Measurements from ENCODE around the gene ING1. TPM values are rescaled to one million over a fixed set of nuclear protein-coding genes. Genes with fewer than 3 reads are reported as not detected.
"Not testable (repeated sequence)": the region's sequence is repeated elsewhere in the genome, so short reads cannot be mapped to it uniquely, and the experiment has no call there.

ING1 gene, protein sequence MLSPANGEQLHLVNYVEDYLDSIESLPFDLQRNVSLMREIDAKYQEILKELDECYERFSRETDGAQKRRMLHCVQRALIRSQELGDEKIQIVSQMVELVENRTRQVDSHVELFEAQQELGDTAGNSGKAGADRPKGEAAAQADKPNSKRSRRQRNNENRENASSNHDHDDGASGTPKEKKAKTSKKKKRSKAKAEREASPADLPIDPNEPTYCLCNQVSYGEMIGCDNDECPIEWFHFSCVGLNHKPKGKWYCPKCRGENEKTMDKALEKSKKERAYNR
- 10 to 100 TPM; 23.6 to 35.5 (median 29.6) TPM for polyA plus RNA-seq (ENCODE audit: insufficient read length in 4 of 4)

DNA sequence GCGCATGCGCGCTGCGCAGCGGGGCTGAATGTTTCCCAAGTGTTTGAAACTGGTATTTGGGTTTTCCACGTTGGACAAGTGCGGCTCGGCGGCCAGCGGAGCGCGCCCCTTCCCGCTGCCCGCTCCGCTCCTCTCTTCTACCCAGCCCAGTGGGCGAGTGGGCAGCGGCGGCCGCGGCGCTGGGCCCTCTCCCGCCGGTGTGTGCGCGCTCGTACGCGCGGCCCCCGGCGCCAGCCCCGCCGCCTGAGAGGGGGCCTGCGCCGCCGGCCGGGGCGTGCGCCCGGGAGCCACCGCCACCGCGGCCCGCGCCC, at the start of gene ING1:
Gene ING1, plus strand, starts transcription at position 59 of the 311 bp plus-strand sequence. CDS start 450 bp downstream, outside the sequence.
- no peak for DNase-seq (ENCODE audit: low read depth in 4 of 4, low spot score in 2 of 4)

DNA sequence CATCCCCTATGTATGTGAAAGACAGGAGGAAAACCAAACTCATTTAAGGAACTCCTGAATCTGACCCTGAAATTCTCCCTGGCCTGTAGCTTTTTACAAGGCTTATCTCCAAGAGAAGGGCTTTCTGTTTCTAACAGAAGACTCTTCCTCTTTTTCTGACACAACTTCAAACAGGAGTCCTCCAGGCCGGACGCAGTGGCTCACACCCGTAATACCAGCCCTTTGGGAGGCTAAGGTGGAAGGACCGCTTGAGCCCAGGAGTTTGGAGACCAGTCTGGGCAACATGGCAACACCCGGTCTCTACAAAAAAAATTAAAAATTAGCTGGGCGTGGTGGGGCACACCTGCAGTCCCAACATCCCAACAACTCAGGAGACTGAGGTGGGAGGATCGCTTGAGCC, 49.5 kb upstream of the ING1 start:
- no peak for DNase-seq (ENCODE audit: low read depth in 4 of 4, low spot score in 2 of 4)

DNA sequence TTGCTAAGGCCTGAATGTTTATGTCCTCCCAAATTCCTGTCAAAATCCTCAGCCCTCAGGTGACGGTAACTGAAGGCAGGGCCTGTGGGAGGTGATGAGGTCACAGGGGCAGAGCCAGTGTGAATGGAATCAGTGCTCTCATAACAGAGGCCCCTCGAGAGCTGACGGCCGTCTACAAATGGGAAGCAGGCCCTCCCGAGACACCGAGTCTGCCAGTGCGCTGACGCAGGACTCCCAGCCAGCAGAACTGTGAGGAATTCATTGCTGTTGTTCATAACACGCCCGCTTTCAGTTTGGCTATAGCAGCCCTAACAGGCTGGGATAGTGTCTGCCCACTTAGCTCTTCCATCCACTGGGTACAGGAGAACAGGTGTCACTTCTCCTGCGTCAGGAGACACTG, 48.8 kb upstream of the ING1 start:
- DNase-seq (ENCODE audit: low read depth in 4 of 4, low spot score in 2 of 4) = no peak

DNA sequence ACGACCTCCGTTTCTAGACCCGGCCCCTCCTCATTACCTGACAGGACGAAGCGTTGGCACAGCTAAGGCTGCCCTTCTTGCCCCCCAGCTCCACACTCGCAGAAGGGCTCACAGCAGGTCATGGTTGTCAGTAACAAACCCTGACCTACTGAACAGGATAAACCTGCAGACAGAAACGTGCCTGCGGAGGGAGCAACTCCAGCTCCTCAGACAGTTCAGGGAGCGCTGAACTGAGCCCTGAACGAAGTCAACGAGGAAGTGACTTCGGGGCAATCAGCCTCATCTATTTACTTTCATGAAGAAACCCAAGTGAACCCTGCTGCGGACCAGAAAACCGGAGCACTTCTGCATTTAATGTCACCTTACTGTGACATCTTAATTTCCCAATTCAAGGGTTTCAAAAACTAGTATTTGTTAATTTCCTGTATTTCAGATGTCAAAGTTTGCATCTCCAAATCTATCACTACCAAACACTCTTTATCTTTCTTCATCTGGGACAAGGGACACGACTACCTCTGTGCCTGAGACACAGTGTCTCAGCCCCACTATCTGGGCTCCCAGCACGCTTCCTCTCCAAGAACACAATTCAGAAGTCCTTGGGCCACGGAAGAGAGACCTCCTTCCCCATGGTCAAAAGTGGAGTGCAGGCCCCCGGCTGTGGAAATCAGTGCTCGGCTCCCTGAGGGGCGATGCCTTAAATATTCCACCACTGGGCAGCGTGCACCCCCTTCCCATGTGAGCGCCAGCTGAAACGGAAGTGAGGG, 47.8 kb upstream of the ING1 start:
- DNase-seq (ENCODE audit: low read depth in 4 of 4, low spot score in 2 of 4) = no peak

DNA sequence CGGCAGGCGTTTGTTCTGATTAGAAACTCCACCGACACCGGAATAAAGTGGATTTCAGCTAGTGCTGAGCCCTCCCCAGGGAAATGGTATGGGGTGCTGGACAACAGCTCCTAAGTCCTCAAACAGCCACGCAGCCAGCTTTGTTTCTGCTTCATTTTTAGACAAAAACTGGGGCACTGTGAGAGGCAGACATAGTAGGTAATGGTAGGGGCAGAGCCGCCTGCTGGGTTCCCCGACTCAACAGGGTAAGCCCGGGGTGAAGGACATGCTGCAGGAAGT, 47.3 kb upstream of the ING1 start:
- DNase-seq (ENCODE audit: low read depth in 4 of 4, low spot score in 2 of 4) = no peak

DNA sequence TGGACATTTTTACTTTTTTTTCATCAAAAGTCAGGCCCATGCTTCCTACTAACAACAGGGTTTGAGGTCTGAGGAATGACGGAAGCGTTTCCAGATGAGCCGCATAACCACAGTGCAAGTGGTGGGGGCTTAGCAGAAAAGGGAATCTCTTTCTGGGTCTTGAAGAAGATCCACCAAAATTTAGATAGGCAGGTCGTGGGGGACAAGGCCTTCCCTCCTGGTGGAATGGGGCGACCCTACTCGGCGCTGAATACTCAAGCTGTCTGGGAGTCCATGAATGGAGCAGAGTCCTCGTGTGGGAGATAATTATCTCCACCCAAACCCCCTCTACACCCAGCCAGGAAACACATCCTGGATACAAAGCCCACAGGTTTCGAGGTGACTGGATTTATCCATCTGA, 44.5 kb upstream of the ING1 start:
- DNase-seq (ENCODE audit: low read depth in 4 of 4, low spot score in 2 of 4) = no peak

DNA sequence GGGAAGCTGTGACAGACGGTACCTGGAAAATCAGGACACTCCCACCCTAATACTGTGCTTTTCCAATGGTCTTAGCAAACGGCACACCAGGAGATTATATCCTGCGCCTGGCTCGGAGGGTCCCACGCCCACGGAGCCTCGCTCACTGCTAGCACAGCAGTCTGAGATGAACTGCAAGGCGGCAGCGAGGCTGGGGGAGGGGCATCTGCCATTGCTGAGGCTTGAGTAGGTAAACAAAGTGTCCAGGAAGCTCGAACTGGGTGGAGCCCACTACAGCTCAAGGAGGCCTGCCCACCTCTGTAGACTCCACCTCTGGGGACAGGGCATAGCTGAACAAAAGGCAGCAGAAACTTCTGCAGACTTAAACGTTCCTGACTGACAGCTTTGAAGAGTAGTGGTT, 43.7 kb upstream of the ING1 start:
- DNase-seq (ENCODE audit: low read depth in 4 of 4, low spot score in 2 of 4) = not testable (repeated sequence)

DNA sequence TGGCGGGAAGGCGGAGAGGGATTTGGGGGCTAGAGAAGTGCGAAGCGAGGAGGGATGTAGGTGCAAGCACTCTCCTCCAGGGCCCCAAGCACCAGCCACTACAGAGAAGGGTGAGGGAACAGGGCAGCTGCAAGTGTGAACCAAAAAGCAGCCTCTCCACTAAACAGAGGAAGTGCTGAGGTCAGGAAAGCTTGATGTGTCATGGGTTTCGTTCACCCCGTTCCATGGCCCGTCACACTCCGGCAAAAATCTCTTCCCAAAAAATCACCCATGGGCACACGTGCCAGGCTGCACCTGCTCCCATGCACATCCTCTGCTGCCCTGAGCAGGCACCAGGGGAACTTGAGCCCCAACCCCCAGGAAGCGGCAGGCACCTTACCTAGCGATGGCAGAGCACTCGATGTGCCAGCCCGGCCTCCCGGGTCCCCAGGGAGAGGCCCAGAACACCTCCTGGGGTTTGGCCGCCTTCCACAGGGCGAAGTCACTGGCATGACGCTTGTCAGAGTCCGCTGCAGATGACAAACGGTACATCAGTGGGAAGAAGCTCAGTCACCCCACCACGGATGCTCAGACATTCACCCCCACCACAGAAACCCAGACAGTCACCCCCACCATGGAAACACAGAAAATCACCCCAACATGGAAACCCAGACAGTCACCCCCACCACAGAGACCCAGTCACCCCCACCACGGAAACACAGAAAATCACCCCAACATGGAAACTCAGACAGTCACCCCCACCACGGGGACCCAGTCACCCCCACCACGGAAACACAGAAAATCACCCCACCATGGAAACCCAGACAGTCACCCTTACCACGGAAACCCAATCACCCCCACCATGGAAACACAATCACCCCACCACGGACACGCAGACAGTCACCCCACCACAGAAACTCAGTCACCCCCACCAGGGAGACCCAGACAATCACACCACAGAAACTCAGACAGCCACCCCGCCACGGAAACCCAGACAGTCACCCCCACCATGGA, 36.6 kb upstream of the ING1 start:
- DNase-seq (ENCODE audit: low read depth in 4 of 4, low spot score in 2 of 4) = no peak

DNA sequence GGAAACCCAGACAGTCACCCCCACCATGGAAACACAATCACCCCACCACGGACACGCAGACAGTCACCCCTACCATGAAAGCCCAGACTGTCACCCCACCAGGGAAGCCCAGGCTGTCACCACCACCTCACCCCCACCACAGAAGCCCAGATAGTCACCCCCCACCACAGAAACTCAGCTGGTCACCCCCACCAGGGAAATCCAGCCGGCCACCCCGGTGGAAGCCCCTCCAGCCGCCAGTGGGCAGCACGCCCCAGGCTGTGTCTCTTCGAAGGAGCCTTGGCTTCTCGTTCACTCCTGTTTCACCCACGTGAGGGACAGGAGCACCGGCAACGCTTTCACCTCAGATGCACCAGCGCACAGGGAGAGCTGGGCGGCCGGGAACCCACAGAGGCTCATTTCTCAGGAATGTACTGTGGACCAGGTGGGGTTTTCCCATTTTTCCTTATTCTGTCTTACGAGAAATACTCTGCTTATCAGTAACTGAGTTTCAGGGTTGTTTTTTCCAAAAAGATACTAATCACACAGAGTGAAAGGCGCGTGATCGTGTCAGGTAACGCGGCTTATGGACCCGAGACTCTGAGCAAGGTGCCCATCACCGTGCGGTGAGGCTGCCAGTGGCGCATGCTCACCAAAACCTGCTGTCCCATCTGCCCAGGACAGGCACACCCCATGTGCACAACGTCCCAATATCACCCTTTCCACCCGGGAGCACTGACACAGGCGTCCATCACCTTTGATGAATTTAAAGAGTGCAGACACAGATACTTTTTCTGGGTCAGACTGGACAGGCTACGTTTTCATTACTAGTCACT, 35.6 kb upstream of the ING1 start:
- DNase-seq (ENCODE audit: low read depth in 4 of 4, low spot score in 2 of 4) = no peak

DNA sequence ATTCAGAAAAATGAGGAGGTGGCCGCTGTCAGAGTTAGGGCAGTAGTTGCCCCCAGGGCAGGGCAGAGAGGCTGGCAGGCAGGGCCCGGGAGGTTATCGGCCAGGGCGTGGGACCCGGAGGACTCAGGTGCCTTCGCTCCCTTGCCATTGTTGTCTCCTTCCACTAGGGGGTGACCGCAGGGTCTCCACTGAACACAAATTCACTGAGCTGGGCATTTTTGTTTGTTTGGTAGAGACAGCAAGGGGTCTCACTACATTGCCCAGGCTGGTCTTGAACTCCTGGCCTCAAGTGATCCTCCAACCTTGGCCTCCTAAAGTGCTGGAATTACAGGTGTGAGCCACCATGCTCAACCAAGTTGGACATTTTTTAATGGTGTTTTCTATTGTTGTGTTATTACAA, 32.6 kb upstream of the ING1 start:
- DNase-seq (ENCODE audit: low read depth in 4 of 4, low spot score in 2 of 4) = no peak

DNA sequence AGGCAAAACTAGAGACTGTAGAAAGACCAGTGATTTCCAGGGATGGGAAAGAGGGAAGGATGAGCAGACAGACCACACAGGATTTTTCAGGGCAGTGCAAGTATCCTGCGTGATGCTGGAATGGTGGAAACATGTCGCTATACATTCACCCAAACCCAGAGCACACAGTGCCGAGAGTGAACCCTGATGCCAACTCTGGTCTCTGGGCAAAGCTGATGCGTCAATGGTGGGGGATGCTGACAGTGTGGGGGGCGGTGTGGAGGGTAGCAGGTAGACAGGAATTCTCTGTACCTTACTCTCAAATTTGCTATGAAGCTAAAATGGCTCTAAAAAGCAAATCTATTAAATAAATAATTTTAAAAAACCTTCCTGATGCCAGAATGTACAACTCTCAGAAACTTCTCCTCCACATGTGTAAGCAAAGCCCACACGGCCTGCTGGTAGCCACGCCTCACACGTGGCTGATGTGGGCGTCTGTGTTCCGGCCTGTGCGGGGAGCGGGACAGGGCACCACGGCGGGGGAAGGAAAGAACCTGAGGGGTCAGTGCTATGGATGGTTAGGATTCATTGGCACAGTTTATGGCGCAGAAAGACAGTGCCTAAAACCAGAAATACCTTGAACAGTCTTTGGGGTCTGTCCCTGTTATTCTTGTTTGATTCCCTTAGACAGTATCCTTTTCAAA, 31.5 kb upstream of the ING1 start:
- DNase-seq (ENCODE audit: low read depth in 4 of 4, low spot score in 2 of 4) = no peak

DNA sequence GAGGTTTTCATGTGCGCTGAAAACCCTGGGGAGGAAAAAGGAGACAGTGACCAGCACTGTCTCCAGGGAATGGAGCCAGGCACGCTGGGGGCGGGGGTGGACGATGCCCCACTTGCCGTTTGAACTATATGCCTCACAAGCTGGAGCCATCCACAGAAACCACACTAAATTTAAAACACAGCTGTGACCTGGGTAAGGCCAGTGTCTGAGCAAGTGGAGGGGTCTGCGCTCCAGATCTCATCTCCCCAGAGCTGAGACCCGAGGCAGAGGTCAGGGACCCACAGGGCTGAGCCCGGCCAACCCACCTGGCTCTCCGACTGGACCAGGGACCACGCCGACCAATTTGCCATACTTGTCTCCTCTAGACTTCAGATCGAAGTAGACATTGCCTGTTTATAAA, 30.8 kb upstream of the ING1 start:
- DNase-seq (ENCODE audit: low read depth in 4 of 4, low spot score in 2 of 4) = no peak

DNA sequence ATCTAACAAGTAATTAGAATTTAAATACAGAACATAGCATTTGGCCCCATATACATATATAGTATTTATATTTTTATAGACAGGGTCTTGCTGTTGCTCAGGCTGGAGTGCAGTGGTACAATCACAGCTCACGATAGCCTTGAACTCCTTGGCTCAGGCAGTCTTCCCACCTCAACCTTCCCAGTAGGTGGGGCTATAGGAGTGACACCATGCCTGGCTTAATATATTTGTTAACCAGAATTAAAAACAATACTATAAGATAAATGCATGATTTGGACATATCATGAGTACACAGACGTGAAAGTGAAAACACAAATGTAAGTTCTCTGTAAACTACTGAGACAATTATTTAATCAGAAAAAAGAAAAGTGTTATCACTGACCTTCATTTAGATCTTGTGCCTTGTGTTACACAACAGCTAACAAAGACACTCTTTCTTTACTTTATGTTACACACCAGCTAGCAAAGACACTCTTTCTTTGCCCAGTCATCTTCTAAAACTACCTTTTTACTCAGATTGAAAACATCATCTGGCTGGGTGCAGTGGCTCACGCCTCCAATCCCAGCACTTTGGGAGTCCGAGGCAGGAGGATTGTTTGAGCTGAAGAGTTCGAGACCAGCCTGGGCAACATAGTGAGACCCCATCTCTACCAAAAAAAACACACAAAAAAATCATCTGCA, 30.2 kb upstream of the ING1 start:
- DNase-seq (ENCODE audit: low read depth in 4 of 4, low spot score in 2 of 4) = no peak

DNA sequence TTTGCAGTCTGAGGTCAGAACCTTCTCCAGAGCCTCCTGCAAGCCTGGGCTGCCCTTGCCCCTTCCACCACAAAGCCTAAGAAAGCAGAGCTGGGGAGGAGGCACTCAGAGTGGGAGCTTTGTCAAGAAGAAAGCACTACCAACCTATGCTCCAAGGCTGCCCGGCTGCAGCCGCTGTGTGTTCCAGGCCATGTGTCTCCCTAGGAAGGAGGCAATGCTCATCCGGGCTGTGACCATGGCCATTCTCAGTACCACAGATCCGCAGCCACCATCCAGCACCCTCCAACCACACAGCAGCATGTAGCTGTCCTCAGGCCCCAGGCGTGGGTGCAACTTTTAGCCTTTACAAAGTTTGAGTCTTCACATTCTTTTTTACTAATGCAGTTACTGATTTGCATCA, 29.6 kb upstream of the ING1 start:
- no peak for DNase-seq (ENCODE audit: low read depth in 4 of 4, low spot score in 2 of 4)

DNA sequence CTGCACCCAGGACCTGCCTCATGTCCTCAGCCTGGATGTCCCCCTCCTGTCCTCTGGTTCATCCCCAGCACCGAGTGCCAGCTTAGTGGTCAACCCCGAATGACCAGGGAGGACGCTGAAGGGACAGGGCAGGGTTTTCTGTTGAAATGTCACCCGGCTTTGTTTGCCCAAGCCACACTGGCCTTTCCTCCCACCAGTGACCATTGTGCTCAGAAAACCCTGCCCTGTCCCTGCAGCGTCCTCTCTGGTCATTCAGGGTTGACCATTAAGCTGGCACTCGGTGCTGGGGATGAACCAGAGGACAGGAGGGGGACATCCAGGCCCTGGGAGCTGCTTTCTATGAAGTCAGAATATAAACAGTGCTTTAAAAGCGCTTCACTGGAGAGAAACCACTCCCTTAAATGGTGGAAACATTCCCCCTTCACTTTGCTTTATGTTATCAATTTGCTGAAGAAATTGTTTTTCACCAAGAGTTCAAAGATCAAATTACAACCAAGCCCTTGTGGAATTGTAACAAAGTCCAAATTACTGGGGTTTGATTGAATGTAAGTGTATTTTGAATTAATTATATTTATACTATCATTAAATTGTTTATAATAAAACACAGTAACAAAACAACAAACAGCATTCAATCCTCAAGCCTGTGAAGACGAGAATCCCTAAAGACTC, 29.0 kb upstream of the ING1 start:
- no peak for DNase-seq (ENCODE audit: low read depth in 4 of 4, low spot score in 2 of 4)

DNA sequence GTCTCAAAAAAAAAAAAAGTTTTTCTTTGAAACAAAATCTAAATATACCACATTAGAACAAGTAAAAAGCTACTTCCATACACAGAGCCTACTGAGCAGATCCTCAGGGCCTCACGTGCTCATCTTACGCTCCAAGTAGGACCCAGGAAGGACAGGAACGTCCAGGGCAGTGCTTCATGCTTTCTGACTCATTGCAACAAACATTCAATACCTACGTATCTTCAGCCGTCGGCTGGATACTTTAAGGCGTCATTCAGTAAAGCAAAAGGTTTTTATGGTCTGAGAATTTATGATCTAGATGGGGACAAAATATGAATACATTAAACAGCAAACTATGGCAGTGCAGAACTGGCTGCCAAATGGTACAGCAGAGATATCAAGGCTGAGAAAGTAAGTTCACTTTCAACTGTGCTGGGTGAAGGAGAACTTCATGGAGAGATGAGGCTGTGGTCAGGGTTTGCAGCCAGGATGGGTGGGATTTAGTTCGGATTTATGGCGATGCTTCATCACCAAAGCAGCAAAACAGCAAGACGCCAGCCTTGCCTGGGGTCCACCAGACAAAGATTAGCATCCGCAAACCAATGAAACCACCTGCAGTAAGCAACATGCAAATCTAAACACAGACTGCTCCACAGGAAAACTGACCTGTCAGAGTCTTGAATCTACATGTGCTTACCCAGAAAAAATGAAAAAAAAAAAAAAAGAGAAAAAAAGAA, 28.0 kb upstream of the ING1 start:
- no peak for DNase-seq (ENCODE audit: low read depth in 4 of 4, low spot score in 2 of 4)

DNA sequence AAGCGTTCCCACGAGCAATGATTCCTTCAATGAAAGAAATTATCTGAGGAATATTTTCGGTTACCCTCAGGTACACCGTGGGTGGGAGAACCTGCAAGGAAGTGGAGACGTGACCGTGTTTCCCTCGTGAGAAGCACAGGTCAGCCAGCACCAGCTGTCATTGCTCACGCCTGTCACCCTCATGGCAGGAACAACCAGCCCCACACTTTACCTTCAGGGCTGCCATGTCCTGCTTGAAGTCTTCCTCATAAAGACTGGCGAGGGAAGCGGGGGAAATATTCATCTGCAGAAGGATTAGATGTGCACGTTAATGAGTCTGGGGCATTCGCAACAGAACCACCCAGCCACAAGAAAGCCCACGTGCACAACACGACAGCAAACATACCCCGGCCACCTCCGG, 25.8 kb upstream of the ING1 start:
- DNase-seq (ENCODE audit: low read depth in 4 of 4, low spot score in 2 of 4) = no peak

DNA sequence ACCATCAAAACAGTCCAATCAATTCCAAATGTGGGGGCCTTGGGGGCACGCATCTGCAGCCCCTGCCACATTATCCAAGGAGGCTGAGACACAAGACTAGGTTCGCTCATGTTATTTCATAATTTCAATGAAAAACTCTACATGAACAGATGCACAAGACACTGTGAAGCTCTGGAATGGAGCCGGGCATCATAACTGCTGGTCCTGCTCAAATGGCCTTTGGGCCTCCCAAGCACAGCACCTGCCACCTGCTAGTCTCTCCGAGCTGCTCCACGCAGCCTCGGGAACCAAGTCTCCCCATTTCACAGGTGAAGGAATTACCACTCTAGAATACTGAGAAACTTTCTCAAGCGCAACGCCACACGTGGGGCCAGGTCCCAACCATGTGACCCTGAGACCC, 24.5 kb upstream of the ING1 start:
- DNase-seq (ENCODE audit: low read depth in 4 of 4, low spot score in 2 of 4) = no peak

All from left renal cortex interstitium (tissue), 4 donors.